A673 (cell line): ENCODE measurements around the gene RND3. TPM values are rescaled to one million over a fixed set of nuclear protein-coding genes. Genes with fewer than 3 reads are reported as not detected.

Experiments used
- BruUV-seq: library from RNA; stranded (reverse); fragments of 400-500 nt; replicated peaks from 2 replicates; lab custom pipeline; 2021; lab: Mats Ljungman, UMichigan
- CTCF ChIA-PET: fragments of 300-600 bp; sonication (Branson Sonifier 250); formaldehyde crosslinking; loops from one replicate; lab custom pipeline; 2022; ENCODE audit warnings: antibody characterized with exemption; lab: Charles Lee
- POLR2A ChIA-PET: fragments of 300-600 bp; sonication (Branson Sonifier 250); formaldehyde crosslinking; loops from one replicate; lab custom pipeline; 2022; ENCODE audit warnings: antibody characterized with exemption; ENCODE audit not compliant: low non-redundant PET; lab: Charles Lee
- DNase-seq: peaks from one replicate; pipeline ENCODE4 v3.0.0-alpha.2; 2015; ENCODE audit warnings: low spot score
- H3K27ac ChIP-seq: fragments of 200-600 bp; sonication (generic); 2 replicates; pipeline ENCODE4 v1.5.1; 2016; ENCODE audit warnings: mixed run types, low read depth, mild to moderate bottlenecking, mixed read lengths, antibody characterized with exemption, low read length; ENCODE audit not compliant: poor library complexity, severe bottlenecking
- H3K27me3 ChIP-seq: fragments of 200-600 bp; sonication (generic); replicated peaks from 2 replicates; pipeline ENCODE4 v1.6.1; 2017; ENCODE audit warnings: mixed run types, low read depth, mild to moderate bottlenecking, mixed read lengths, antibody characterized with exemption, low read length; ENCODE audit not compliant: insufficient read depth, poor library complexity
- H3K36me3 ChIP-seq: fragments of 200-600 bp; sonication (generic); 2 replicates; pipeline ENCODE4 v1.6.1; 2016; ENCODE audit warnings: mixed run types, mild to moderate bottlenecking, mixed read lengths, antibody characterized with exemption, low read length; ENCODE audit not compliant: insufficient read depth, poor library complexity, severe bottlenecking
- H3K4me1 ChIP-seq: fragments of 200-600 bp; sonication (generic); 2 replicates; pipeline ENCODE4 v1.6.1; 2017; ENCODE audit warnings: mixed run types, mild to moderate bottlenecking, mixed read lengths, antibody characterized with exemption, low read length; ENCODE audit not compliant: insufficient read depth, poor library complexity, severe bottlenecking
- H3K4me3 ChIP-seq: fragments of 200-600 bp; sonication (generic); 2 replicates; pipeline ENCODE4 v1.5.1; 2016; ENCODE audit warnings: low read depth, mixed run types, mild to moderate bottlenecking, mixed read lengths, low read length; ENCODE audit not compliant: poor library complexity, severe bottlenecking
- H3K9me3 ChIP-seq: fragments of 200-600 bp; sonication (generic); 2 replicates; pipeline ENCODE4 v1.6.1; 2016; ENCODE audit warnings: mixed run types, low read depth, mild to moderate bottlenecking, mixed read lengths, antibody characterized with exemption, low read length; ENCODE audit not compliant: poor library complexity, severe bottlenecking
- CTCF ChIP-seq: fragments of 300-800, 200-600 bp; sonication (generic); conservative IDR thresholded peaks from 2 replicates; pipeline ENCODE4 v1.5.1; 2017; ENCODE audit warnings: low read depth, mild to moderate bottlenecking, antibody characterized with exemption, low read length, moderate library complexity, mixed read lengths
- EZH2 ChIP-seq: fragments of 200-600 bp; sonication (generic); IDR thresholded peaks from 2 replicates; pipeline ENCODE4 v1.6.1; 2017; ENCODE audit warnings: borderline replicate concordance, low read depth, mild to moderate bottlenecking, mixed read lengths, antibody characterized with exemption, low read length; ENCODE audit not compliant: poor library complexity, severe bottlenecking
- intact Hi-C: fragments of 100-400 bp; cut with micrococcal nuclease; formaldehyde crosslinking; loops from one replicate; pipeline ENCODE4 v1.10.0; 2022; ENCODE audit not compliant: unreplicated experiment
- total RNA-seq: library from RNA; stranded (reverse); gene quantifications from 2 replicates; pipeline ENCODE4 v1.2.3, GENCODE V29; 2021

The RND3 gene
- total RNA-seq, 1 experiment from 2014 or later, result 15.0 TPM

- no peaks in the 10 kb centered on the region for H3K27me3 ChIP-seq
- TF ChIP-seq CTCF, result no peak
- TF ChIP-seq EZH2, result no peak
- DNase-seq, result no peak
- no peaks in the 10 kb centered on the region for H3K36me3 ChIP-seq
- CTCF ChIA-PET, result no interaction called here
- H3K27ac ChIP-seq, result no peak overlapping the region
- H3K4me3 ChIP-seq, result no peak overlapping the region
- POLR2A ChIA-PET, result no interaction called here
- H3K4me1 ChIP-seq, result no peaks in the 10 kb centered on the region
- H3K9me3 ChIP-seq, result no peaks in the 10 kb centered on the region
- no TSS peak for BruUV-seq
- intact Hi-C loops, result loop anchor here (5.0 kb wide), 1 partner anchor 381 kb away; no protein-coding TSS in a partner anchor
These were observed 4.0 kb upstream of the RND3 start for GRCh38 chr2:150491430-150491829.

- Histone ChIP-seq H3K27ac (no peak overlapping the region), H3K4me3 (no peak overlapping the region), H3K9me3 (no peaks in the 10 kb centered on the region), H3K27me3 (no peaks in the 10 kb centered on the region), H3K36me3 (no peaks in the 10 kb centered on the region), H3K4me1 (peaks cover 3% of the 10 kb centered on the region)
- TF ChIP-seq CTCF (no peak), EZH2 (no peak)
- no peak for DNase-seq
- POLR2A ChIA-PET, result no interaction called here
- intact Hi-C loops, result loop anchor here (5.0 kb wide), 1 partner anchor 382 kb away; no protein-coding TSS in a partner anchor
- BruUV-seq, result no TSS peak
- CTCF ChIA-PET, result no interaction called here
These were observed 3.0 kb upstream of the RND3 start for GRCh38 chr2:150490466-150490865.

GRCh38 chr2:150486539-150487484 lies 655 bp downstream of the RND3 start:
- peak overlapping the region; percentile 67 for H3K4me3 ChIP-seq
- ChIA-PET CTCF (no interaction called here), POLR2A (no interaction called here)
- no peaks in the 10 kb centered on the region for H3K36me3 ChIP-seq
- H3K27ac ChIP-seq, result peak overlapping the region; percentile 61
- TSS peak; percentile 56 for BruUV-seq
- intact Hi-C loops, result loop anchor here (1.0 to 5.0 kb wide), 4 partner anchors 300 to 890 kb away; no protein-coding TSS in a partner anchor
- no peak for TF ChIP-seq EZH2
- TF ChIP-seq CTCF, result no peak
- H3K4me1 ChIP-seq, result peaks cover 9% of the 10 kb centered on the region
- peak; percentile 68 for DNase-seq
- no peaks in the 10 kb centered on the region for H3K27me3 ChIP-seq
- H3K9me3 ChIP-seq, result no peaks in the 10 kb centered on the region
